Skeletal muscle cell (primary cell): ENCODE data around the gene SMC5.
"Not testable (repeated sequence)": the region's sequence is repeated elsewhere in the genome, so short reads cannot be mapped to it uniquely, and the experiment has no call there.

Experiments used
- DNase-seq: peaks from one replicate; pipeline ENCODE4 v3.0.0-alpha.2; 2010; ENCODE audit warnings: low read depth
- H3K4me3 ChIP-seq: 2 replicates; pipeline ENCODE4 v1.5.1; 2011; ENCODE audit warnings: low read depth, mild to moderate bottlenecking, control low read depth, low read length, moderate library complexity

Gene SMC5

DNA sequence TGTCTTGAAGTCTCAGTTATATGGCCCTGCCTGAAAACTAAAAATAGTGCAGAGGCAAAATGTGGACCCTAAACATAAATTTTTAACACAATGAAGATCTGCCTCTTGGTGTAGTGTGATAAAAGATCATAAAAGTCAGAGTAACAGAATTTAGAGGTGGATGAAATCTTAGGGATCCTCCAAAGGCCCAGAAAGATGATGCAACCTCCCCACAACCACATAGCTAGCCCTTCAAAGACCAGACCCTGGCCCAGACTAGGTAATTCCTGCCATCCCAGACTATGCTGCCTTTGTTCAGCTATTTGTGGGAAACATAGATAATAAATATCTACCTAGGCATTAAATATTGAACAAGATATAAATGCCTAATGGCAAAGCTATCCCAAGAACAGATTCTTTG lies 140.4 kb downstream of the SMC5 start:
- DNase-seq: no peak
- no peak overlapping the region for H3K4me3 ChIP-seq

GRCh38 chr9:70400107-70400892 lies 141.5 kb downstream of the SMC5 start:
- DNase-seq: no peak
- H3K4me3 ChIP-seq: no peak overlapping the region

DNA sequence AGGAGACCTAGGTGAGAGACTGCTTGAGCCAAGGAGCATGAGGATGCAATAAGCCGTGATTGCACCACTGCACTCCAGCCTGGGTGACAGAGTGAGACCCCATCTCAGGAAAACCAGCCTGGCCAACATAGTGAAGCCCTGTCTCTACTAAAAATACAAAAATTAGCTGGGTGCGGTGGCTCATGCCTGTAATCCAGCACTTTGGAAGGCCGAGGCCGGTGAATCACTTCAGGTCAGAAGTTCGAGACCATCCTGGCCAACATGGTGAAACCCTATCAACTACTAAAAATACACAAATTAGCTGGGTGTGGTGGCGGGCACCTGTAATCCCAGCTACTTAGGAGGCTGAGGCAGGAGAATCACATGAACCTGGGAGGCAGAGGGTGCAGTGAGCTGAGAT lies 142.5 kb downstream of the SMC5 start:
- not testable (repeated sequence) for H3K4me3 ChIP-seq, DNase-seq

- DNase-seq: no peak
- no peak overlapping the region for H3K4me3 ChIP-seq
Measured at GRCh38 chr9:70402213-70402612, 143.4 kb downstream of the SMC5 start.

- no peak for DNase-seq
- H3K4me3 ChIP-seq: no peak overlapping the region
Measured at GRCh38 chr9:70403166-70403565, 144.4 kb downstream of the SMC5 start.

DNA sequence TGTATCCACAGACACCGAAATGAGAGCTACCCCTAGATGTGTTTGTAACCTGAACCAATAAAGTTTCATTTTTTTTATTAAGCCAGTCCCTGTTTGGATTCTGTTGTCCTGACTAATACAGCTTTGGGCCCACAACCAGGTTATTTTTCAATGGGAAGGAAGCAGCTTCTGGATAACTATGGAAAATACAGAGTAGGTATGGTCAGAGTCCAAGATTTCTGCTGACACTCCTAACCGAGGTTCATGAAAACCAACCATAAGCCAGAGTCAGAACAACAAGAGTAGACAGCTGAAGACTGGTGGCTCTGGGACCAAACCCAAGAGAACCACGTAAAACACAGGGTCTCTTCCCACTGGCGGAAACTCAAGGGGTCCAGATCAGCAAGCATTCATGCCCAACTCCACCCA lies 144.8 kb downstream of the SMC5 start:
- no peak for DNase-seq
- no peak overlapping the region for H3K4me3 ChIP-seq

DNA sequence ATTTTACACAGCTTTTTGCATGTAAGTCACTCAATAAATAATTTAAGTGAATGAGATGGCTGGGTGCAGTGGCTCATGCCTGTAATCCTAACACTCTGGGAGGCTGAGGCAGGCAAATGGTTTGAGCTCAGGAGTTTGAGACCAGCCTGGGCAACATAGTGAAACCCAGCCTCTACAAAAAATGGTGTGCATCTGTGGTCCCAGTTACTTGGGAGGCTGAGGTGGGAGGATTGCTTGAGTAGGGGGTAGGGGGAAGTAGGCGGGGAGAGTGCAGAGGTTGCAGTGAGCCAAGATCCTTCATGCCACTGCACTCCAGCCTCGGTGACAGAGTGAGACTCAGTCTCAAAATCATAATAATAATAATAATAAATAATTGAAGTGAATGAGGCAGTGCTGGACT lies 145.5 kb downstream of the SMC5 start:
- H3K4me3 ChIP-seq: no peak overlapping the region
- no peak for DNase-seq
